HepG2 (cell line): ENCODE results near the gene SMCHD1. TPM values are rescaled to one million over a fixed set of nuclear protein-coding genes. Genes with fewer than 3 reads are reported as not detected.
A peak's percentile ranks its signal among the peaks of the same experiment; 100 is the strongest.

ENCODE experiments used
- HMG20A ChIP-seq: IDR thresholded peaks from 2 replicates; pipeline ENCODE4 v1.6.1; 2016; ENCODE audit warnings: borderline replicate concordance
- HOMEZ ChIP-seq: IDR thresholded peaks from 2 replicates; pipeline ENCODE4 v1.6.1; 2016; ENCODE audit warnings: low read depth
- HOXA5 ChIP-seq: sonication (generic); formaldehyde crosslinking; IDR thresholded peaks from 2 replicates; pipeline ENCODE4 v1.4.0; 2020; ENCODE audit warnings: missing genetic modification reagents
- NFYC ChIP-seq: IDR thresholded peaks from 2 replicates; pipeline ENCODE4 v1.6.1; 2016; ENCODE audit warnings: missing genetic modification reagents, missing compliant biosample characterization
- NR1H2 ChIP-seq: sonication (generic); formaldehyde crosslinking; IDR thresholded peaks from 2 replicates; pipeline ENCODE4 v1.8.1; 2022; ENCODE audit warnings: low read depth, missing genetic modification reagents, borderline replicate concordance
- PATZ1 ChIP-seq: sonication (generic); formaldehyde crosslinking; IDR thresholded peaks from 2 replicates; pipeline ENCODE4 v1.4.0; 2020; ENCODE audit warnings: missing genetic modification reagents
- PCBP2 ChIP-seq: fragments of 200-400 bp; formaldehyde crosslinking; optimal IDR thresholded peaks from 2 replicates; pipeline ENCODE3; 2018; ENCODE audit warnings: low read length, low read depth; ENCODE audit not compliant: poor library complexity, severe bottlenecking
- RXRA ChIP-seq: sonication (generic); formaldehyde crosslinking; IDR thresholded peaks from 2 replicates; pipeline ENCODE4 v1.5.1; 2020; ENCODE audit warnings: missing genetic modification reagents
- STAT6 ChIP-seq: sonication (generic); formaldehyde crosslinking; IDR thresholded peaks from 2 replicates; pipeline ENCODE4 v1.4.0; 2020; ENCODE audit warnings: missing genetic modification reagents, mild to moderate bottlenecking, borderline replicate concordance
- THAP11 ChIP-seq: IDR thresholded peaks from 2 replicates; pipeline ENCODE4 v1.6.1; 2016; ENCODE audit warnings: missing biosample characterization, missing genetic modification reagents
- ZNF512 ChIP-seq: sonication (generic); formaldehyde crosslinking; IDR thresholded peaks from 2 replicates; pipeline ENCODE4 v1.4.0; 2020; ENCODE audit warnings: mild to moderate bottlenecking, missing genetic modification reagents
- polyA plus RNA-seq, 8 experiments: library from polyadenylated mRNA; depleted of rRNA in 3 of 8; stranded (reverse) in 7 of 8; unstranded in 1 of 8; fragments of >200 nt; fragmentation: Illumina TruSeq in 4 of 8; extraction: Trizol in 4 of 8; gene quantifications; 2 replicates each; pipeline versions ENCODE4 v1.2.1 to v1.2.3, GENCODE V29; 2011 to 2016; ENCODE audit warnings: low read depth in 4 of 8, missing spikeins in 1 of 8, mixed read lengths in 1 of 8; ENCODE audit not compliant: insufficient read depth in 1 of 8
- total RNA-seq, 5 experiments: library from RNA; depleted of rRNA; stranded (reverse); fragments of >200 nt; fragmentation: Illumina TruSeq; extraction: Trizol; gene quantifications; 2 replicates each; pipeline ENCODE4 v1.2.3, GENCODE V29; 2016; ENCODE audit warnings: low read depth in 1 of 5
- TF ChIP-seq, protein P1 (sequence below): sonication (generic); formaldehyde crosslinking; IDR thresholded peaks from 2 replicates; pipeline ENCODE4 v1.4.0; 2020; ENCODE audit warnings: missing genetic modification reagents
- TF ChIP-seq, protein P2 (sequence below): sonication (generic); formaldehyde crosslinking; IDR thresholded peaks from 2 replicates; pipeline ENCODE4 v1.8.1; 2023; ENCODE audit warnings: missing genetic modification reagents, inconsistent platforms, borderline replicate concordance
- TF ChIP-seq, protein P3 (sequence below): sonication (generic); formaldehyde crosslinking; IDR thresholded peaks from 2 replicates; pipeline ENCODE4 v1.8.1; 2023; ENCODE audit warnings: mild to moderate bottlenecking, moderate library complexity, missing genetic modification reagents

SMCHD1 gene
- total and polyA plus RNA-seq, 2 of the 13 experiments (the other 11 are each of a cell fraction or from before 2014, with no cell fraction given): 21.4 to 93.6 TPM

GRCh38 chr18:2656237-2656980 lies 883 bp downstream of the SMCHD1 start (continued):
- TF ChIP-seq STAT6 (CRISPR knock-in tag) (no peak), HOXA5 (CRISPR knock-in tag) (no peak), HOMEZ (CRISPR knock-in tag) (no peak), HMG20A (CRISPR knock-in tag) (no peak), PCBP2 (no peak), NFYC (CRISPR knock-in tag) (no peak), THAP11 (CRISPR knock-in tag) (no peak), NR1H2 (no peak), PATZ1 (peak; percentile 59), RXRA (CRISPR knock-in tag) (no peak), ZNF512 (CRISPR knock-in tag) (no peak)
- TF ChIP-seq, protein P1, sequence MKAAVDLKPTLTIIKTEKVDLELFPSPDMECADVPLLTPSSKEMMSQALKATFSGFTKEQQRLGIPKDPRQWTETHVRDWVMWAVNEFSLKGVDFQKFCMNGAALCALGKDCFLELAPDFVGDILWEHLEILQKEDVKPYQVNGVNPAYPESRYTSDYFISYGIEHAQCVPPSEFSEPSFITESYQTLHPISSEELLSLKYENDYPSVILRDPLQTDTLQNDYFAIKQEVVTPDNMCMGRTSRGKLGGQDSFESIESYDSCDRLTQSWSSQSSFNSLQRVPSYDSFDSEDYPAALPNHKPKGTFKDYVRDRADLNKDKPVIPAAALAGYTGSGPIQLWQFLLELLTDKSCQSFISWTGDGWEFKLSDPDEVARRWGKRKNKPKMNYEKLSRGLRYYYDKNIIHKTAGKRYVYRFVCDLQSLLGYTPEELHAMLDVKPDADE (CRISPR knock-in tag): no peak
- TF ChIP-seq, protein P2, sequence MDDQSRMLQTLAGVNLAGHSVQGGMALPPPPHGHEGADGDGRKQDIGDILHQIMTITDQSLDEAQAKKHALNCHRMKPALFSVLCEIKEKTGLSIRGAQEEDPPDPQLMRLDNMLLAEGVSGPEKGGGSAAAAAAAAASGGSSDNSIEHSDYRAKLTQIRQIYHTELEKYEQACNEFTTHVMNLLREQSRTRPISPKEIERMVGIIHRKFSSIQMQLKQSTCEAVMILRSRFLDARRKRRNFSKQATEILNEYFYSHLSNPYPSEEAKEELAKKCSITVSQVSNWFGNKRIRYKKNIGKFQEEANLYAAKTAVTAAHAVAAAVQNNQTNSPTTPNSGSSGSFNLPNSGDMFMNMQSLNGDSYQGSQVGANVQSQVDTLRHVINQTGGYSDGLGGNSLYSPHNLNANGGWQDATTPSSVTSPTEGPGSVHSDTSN: no peak; the same call in 1 of the 2 replicates
- TF ChIP-seq, protein P3, sequence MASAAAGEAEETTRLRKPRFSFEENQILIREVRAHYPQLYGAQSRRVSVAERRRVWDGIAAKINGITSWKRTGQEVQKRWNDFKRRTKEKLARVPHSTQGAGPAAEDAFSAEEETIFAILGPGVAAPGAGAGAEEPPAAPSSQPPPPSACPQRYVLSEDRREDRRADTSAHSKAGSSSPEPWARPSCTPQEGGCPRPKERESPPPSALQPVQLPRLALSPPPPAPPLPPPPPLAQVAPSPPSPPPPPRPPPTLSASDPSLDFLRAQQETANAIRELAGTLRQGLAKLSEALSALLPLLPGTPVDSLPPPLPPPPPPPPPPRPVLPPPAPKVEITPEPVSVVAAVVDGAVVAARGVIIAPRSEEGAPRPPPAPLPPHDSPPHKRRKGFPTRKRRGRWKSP: 0 out of 2 replicates have a peak, but pooled peaks have one; percentile 14
